ENCODE results near the gene NUDT19. TPM values are rescaled to one million over a fixed set of nuclear protein-coding genes. Genes with fewer than 3 reads are reported as not detected.

Gene NUDT19
- total RNA-seq, 1 donor from 2014 or later = 12.5 TPM

- Histone ChIP-seq H3K4me1 (no peaks in the 10 kb centered on the region), H3K27me3 (no peaks in the 10 kb centered on the region), H3K36me3 (peaks cover 0 to 23% of the 10 kb centered on the region in 2 donors), H3K4me3 (no peak overlapping the region), H3K27ac (no peak overlapping the region), H3K9me3 (no peaks in the 10 kb centered on the region)
- intact Hi-C loops (cut with DNase I) = no loop called here
- DNase-seq (ENCODE audit: extremely low spot score in 2 of 2) = no peak
- TF ChIP-seq POLR2AphosphoS5 (IDR thresholded peaks at IDR 0.05; ENCODE audit: insufficient read depth in 1 of 2, low read depth in 1 of 2) (no peak), CTCF (IDR thresholded peaks at IDR 0.05) (no peak), POLR2A (IDR thresholded peaks at IDR 0.05) (no peak)
Measured at GRCh38 chr19:32717496-32717895, 25.9 kb downstream of the NUDT19 start.

- TF ChIP-seq POLR2A (IDR thresholded peaks at IDR 0.05) = no peak
- no peak for TF ChIP-seq POLR2AphosphoS5 (IDR thresholded peaks at IDR 0.05; ENCODE audit: insufficient read depth in 1 of 2, low read depth in 1 of 2)
- no peak for TF ChIP-seq CTCF (IDR thresholded peaks at IDR 0.05)
- intact Hi-C loops (cut with DNase I) = no loop called here
- Histone ChIP-seq H3K36me3 (peaks cover 0 to 15% of the 10 kb centered on the region in 2 donors), H3K27ac (no peak overlapping the region), H3K4me1 (no peaks in the 10 kb centered on the region), H3K4me3 (no peak overlapping the region), H3K9me3 (no peaks in the 10 kb centered on the region), H3K27me3 (no peaks in the 10 kb centered on the region)
- no peak for DNase-seq (ENCODE audit: extremely low spot score in 2 of 2)
Measured at GRCh38 chr19:32718286-32718685, 26.7 kb downstream of the NUDT19 start.

- no peak for DNase-seq (ENCODE audit: extremely low spot score in 2 of 2)
- intact Hi-C loops (cut with DNase I) = no loop called here
- Histone ChIP-seq H3K9me3 (no peaks in the 10 kb centered on the region), H3K4me1 (no peaks in the 10 kb centered on the region), H3K36me3 (peaks cover 0 to 8% of the 10 kb centered on the region in 2 donors), H3K27ac (no peak within 1 kb of the TSS), H3K27me3 (no peaks in the 10 kb centered on the region), H3K4me3 (no peak within 1 kb of the TSS)
- TF ChIP-seq CTCF (IDR thresholded peaks at IDR 0.05) (no peak), POLR2A (IDR thresholded peaks at IDR 0.05) (no peak), POLR2AphosphoS5 (IDR thresholded peaks at IDR 0.05; ENCODE audit: insufficient read depth in 1 of 2, low read depth in 1 of 2) (no peak)
Measured at GRCh38 chr19:32719611-32720059, 28.0 kb downstream of the NUDT19 start, which contains the start of gene TDRD12. Gene TDRD12, plus strand, starts transcription at chr19:32719767. Its CDS starts 306 bp downstream, at chr19:32720073.

- Histone ChIP-seq H3K4me3 (no peak overlapping the region), H3K4me1 (no peaks in the 10 kb centered on the region), H3K9me3 (no peaks in the 10 kb centered on the region), H3K36me3 (peaks cover 0 to 4% of the 10 kb centered on the region in 2 donors), H3K27me3 (no peaks in the 10 kb centered on the region), H3K27ac (no peak overlapping the region)
- no peak for DNase-seq (ENCODE audit: extremely low spot score in 2 of 2)
- intact Hi-C loops (cut with DNase I) = no loop called here
- TF ChIP-seq POLR2AphosphoS5 (IDR thresholded peaks at IDR 0.05; ENCODE audit: insufficient read depth in 1 of 2, low read depth in 1 of 2) (no peak), CTCF (IDR thresholded peaks at IDR 0.05) (no peak), POLR2A (IDR thresholded peaks at IDR 0.05) (no peak)
Measured at GRCh38 chr19:32720216-32720935, 28.8 kb downstream of the NUDT19 start.

- H3K27ac ChIP-seq = no peak overlapping the region
- no peak for TF ChIP-seq POLR2A (IDR thresholded peaks at IDR 0.05)
- TF ChIP-seq POLR2AphosphoS5 (IDR thresholded peaks at IDR 0.05; ENCODE audit: insufficient read depth in 1 of 2, low read depth in 1 of 2) = no peak
- TF ChIP-seq CTCF (IDR thresholded peaks at IDR 0.05) = no peak
- no peak overlapping the region for H3K4me3 ChIP-seq
- H3K4me1 ChIP-seq = no peaks in the 10 kb centered on the region
- intact Hi-C loops (cut with DNase I) = no loop called here
- H3K9me3 ChIP-seq = no peaks in the 10 kb centered on the region
- no peaks in the 10 kb centered on the region for H3K27me3 ChIP-seq
- DNase-seq (ENCODE audit: extremely low spot score in 2 of 2) = no peak
- peaks cover 0 to 4% of the 10 kb centered on the region in 2 donors for H3K36me3 ChIP-seq
Measured at GRCh38 chr19:32720936-32721250, 29.3 kb downstream of the NUDT19 start.

Measured in vagina (tissue), 2 donors.